Measurements from ENCODE around the gene CLK4. TPM values are rescaled to one million over a fixed set of nuclear protein-coding genes. Genes with fewer than 3 reads are reported as not detected.

The CLK4 gene
- total and polyA plus RNA-seq, 10 donors = 30.2 to 95.9 (median 53.5) TPM

DNA sequence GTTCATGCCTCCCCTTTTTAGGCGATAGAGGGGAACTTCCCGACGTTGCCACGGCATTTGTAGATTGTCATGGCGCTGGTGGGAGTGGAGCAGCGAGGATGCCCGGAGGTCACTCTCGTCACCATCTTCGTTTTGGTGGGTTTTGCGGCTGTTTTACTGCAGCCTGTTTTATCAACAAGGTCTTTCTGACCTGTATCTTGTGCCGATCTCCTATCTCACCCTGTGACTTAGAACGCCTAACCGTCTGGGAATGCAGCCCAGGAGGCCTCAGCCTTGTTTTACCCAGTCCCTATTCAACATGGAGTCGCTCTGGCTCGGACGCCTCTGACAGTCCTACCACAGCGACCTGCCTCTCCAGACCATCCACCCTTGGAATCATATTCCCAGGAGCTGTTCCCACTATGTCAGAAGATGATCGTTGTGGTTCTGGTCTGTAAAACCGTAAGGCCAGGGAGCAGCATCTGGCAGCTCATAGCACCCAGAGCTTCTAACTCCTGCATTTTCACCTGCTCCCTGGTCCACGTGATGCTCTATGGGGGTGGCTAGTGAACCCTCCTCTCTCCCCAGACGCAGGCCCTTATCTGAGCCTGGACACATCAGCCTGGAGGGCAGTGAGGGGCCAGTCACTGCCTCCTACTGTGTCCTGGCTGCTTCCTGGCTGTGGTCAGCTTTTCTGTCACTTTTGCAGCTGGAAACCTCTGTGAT is 35.1 kb upstream of the CLK4 start:
- WGBS, 5 donors = 89 to 95% (median 92%) methylated on average over 21 of the region's 21 CpGs
- no peak for DNase-seq
- Histone ChIP-seq H3K4me3 (no peak overlapping the region), H3K4me1 (no peaks in the 10 kb centered on the region), H3K9me3 (peaks cover 0 to 5% (median 0%) of the 10 kb centered on the region in 8 donors), H3K27me3 (replicated peaks in 1 of 7) (peaks cover 0 to 27% (median 0%) of the 10 kb centered on the region in 7 donors), H3K36me3 (no peaks in the 10 kb centered on the region), H3K27ac (no peak overlapping the region)
- TF ChIP-seq POLR2A (IDR thresholded peaks at IDR 0.05) (no peak), POLR2AphosphoS5 (IDR thresholded peaks at IDR 0.05) (no peak)
- TF ChIP-seq, protein P1, sequence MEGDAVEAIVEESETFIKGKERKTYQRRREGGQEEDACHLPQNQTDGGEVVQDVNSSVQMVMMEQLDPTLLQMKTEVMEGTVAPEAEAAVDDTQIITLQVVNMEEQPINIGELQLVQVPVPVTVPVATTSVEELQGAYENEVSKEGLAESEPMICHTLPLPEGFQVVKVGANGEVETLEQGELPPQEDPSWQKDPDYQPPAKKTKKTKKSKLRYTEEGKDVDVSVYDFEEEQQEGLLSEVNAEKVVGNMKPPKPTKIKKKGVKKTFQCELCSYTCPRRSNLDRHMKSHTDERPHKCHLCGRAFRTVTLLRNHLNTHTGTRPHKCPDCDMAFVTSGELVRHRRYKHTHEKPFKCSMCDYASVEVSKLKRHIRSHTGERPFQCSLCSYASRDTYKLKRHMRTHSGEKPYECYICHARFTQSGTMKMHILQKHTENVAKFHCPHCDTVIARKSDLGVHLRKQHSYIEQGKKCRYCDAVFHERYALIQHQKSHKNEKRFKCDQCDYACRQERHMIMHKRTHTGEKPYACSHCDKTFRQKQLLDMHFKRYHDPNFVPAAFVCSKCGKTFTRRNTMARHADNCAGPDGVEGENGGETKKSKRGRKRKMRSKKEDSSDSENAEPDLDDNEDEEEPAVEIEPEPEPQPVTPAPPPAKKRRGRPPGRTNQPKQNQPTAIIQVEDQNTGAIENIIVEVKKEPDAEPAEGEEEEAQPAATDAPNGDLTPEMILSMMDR (IDR thresholded peaks at IDR 0.05 in 8 of 11, conservative IDR thresholded peaks at IDR 0.05 in 3 of 11) = no peak
- intact Hi-C loops (cut with DNase I; ENCODE audit: low total_unique reads) = no loop called here

GRCh38 chr5:178651046-178651810 is 24.4 kb upstream of the CLK4 start:
- Histone ChIP-seq H3K9me3 (peaks cover 0 to 13% (median 0%) of the 10 kb centered on the region in 8 donors), H3K4me1 (no peaks in the 10 kb centered on the region), H3K4me3 (no peak overlapping the region), H3K36me3 (no peaks in the 10 kb centered on the region), H3K27ac (no peak overlapping the region), H3K27me3 (replicated peaks in 1 of 7) (no peaks in the 10 kb centered on the region)
- intact Hi-C loops (cut with DNase I; ENCODE audit: low total_unique reads) = no loop called here
- no peak for DNase-seq
- 78 to 87% (median 79%) methylated on average over 7 of the region's 7 CpGs for WGBS, 5 donors
- TF ChIP-seq POLR2AphosphoS5 (IDR thresholded peaks at IDR 0.05) (no peak), POLR2A (IDR thresholded peaks at IDR 0.05) (no peak)
- TF ChIP-seq, protein P1 (IDR thresholded peaks at IDR 0.05 in 8 of 11, conservative IDR thresholded peaks at IDR 0.05 in 3 of 11) = no peak

GRCh38 chr5:178650214-178650613 is 23.4 kb upstream of the CLK4 start:
- Histone ChIP-seq H3K9me3 (peaks cover 0 to 13% (median 0%) of the 10 kb centered on the region in 8 donors), H3K4me1 (no peaks in the 10 kb centered on the region), H3K27ac (no peak overlapping the region), H3K4me3 (no peak overlapping the region), H3K27me3 (replicated peaks in 1 of 7) (no peaks in the 10 kb centered on the region), H3K36me3 (no peaks in the 10 kb centered on the region)
- TF ChIP-seq POLR2AphosphoS5 (IDR thresholded peaks at IDR 0.05) (no peak), POLR2A (IDR thresholded peaks at IDR 0.05) (no peak)
- TF ChIP-seq, protein P1 (IDR thresholded peaks at IDR 0.05 in 8 of 11, conservative IDR thresholded peaks at IDR 0.05 in 3 of 11) = no peak
- intact Hi-C loops (cut with DNase I; ENCODE audit: low total_unique reads) = no loop called here
- WGBS, 5 donors = 48 to 81% (median 76%) methylated on average over 5 of the region's 5 CpGs
- DNase-seq = no peak

DNA sequence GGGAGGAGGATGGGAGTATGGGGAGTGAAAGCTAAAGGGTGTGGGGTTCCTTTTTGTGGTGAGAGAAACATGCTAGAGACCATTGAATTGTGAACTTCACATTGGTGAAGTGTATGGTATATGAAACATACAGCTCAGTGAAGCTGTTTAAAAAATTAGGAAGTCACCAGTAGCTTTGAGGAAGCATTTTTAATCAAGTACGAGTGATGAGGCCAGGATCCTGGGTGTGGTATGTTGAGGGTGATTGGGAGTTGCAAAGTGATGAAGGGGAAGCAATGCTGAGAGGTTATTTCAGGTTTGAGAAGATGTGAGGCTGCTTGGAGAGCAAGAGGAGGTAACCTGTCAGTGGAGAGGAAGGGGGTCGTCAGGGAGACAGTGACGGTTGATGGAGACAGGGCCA is 22.7 kb upstream of the CLK4 start:
- intact Hi-C loops (cut with DNase I; ENCODE audit: low total_unique reads) = no loop called here
- no peaks in the 10 kb centered on the region for H3K4me1 ChIP-seq
- 54 to 64% (median 59%) methylated on average over 3 of the region's 3 CpGs for WGBS, 5 donors

More for the DNA sequence above, 22.7 kb upstream of the CLK4 start:
- no peak for DNase-seq
- Histone ChIP-seq H3K27me3 (replicated peaks in 1 of 7) (no peaks in the 10 kb centered on the region), H3K9me3 (peaks cover 0 to 13% (median 0%) of the 10 kb centered on the region in 8 donors), H3K4me3 (no peak overlapping the region), H3K36me3 (no peaks in the 10 kb centered on the region), H3K27ac (no peak overlapping the region)
- TF ChIP-seq, protein P1 (IDR thresholded peaks at IDR 0.05 in 8 of 11, conservative IDR thresholded peaks at IDR 0.05 in 3 of 11) = no peak
- no peak for TF ChIP-seq POLR2A (IDR thresholded peaks at IDR 0.05)
- TF ChIP-seq POLR2AphosphoS5 (IDR thresholded peaks at IDR 0.05) = no peak
